Measurements from ENCODE around the gene SNAP29.
A peak's percentile ranks its signal among the peaks of the same experiment; 100 is the strongest.

DNA sequence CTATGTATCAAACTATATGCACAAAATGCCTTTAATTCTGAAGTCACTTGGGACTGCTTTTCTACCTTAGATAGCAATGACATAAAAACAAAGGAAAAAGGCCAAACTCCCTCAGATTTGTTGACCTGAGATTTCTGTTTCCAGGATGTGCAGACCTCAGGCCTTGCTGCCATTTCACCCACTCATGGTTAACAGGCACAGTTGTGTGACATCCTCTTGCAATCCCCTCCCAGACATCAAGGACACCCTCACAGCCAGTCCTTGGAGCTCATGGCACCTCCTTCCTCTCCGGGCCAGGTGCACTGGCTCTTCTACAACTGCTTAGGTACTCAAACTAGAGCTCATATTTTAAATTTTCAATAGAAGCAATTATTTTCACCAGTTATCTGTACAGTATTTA, 47.6 kb upstream of the SNAP29 start:
- TF ChIP-seq, protein P1, sequence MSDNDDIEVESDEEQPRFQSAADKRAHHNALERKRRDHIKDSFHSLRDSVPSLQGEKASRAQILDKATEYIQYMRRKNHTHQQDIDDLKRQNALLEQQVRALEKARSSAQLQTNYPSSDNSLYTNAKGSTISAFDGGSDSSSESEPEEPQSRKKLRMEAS (CRISPR knock-in tag; IDR thresholded peaks at IDR 0.05): 0 out of 2 replicates have a peak, but pooled peaks have one; percentile 27
- TF ChIP-seq CBFB (CRISPR knock-in tag; IDR thresholded peaks at IDR 0.05) (no peak), IFI16 (CRISPR knock-in tag; IDR thresholded peaks at IDR 0.05) (no peak), ZBTB7A (IDR thresholded peaks at IDR 0.05; ENCODE audit: borderline replicate concordance, control insufficient read depth, low read depth, low read length) (no peak), EZH2 (IDR thresholded peaks at IDR 0.05; ENCODE audit: borderline replicate concordance, low read depth, low read length) (no peak), NONO (IDR thresholded peaks at IDR 0.05; ENCODE audit: low read depth in 2 of 2, low read length in 1 of 2) (no peak), KDM1A (IDR thresholded peaks at IDR 0.05) (no peak), ZNF444 (CRISPR knock-in tag; IDR thresholded peaks at IDR 0.05) (no peak)
- TF ChIP-seq, protein P2, sequence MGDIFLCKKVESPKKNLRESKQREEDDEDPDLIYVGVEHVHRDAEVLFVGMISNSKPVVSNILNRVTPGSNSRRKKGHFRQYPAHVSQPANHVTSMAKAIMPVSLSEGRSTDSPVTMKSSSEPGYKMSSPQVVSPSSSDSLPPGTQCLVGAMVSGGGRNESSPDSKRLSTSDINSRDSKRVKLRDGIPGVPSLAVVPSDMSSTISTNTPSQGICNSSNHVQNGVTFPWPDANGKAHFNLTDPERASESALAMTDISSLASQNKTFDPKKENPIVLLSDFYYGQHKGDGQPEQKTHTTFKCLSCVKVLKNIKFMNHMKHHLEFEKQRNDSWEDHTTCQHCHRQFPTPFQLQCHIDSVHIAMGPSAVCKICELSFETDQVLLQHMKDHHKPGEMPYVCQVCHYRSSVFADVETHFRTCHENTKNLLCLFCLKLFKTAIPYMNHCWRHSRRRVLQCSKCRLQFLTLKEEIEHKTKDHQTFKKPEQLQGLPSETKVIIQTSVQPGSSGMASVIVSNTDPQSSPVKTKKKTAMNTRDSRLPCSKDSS (IDR thresholded peaks at IDR 0.05; ENCODE audit: low read depth, partially characterized antibody): no peak
- TF ChIP-seq, protein P3, sequence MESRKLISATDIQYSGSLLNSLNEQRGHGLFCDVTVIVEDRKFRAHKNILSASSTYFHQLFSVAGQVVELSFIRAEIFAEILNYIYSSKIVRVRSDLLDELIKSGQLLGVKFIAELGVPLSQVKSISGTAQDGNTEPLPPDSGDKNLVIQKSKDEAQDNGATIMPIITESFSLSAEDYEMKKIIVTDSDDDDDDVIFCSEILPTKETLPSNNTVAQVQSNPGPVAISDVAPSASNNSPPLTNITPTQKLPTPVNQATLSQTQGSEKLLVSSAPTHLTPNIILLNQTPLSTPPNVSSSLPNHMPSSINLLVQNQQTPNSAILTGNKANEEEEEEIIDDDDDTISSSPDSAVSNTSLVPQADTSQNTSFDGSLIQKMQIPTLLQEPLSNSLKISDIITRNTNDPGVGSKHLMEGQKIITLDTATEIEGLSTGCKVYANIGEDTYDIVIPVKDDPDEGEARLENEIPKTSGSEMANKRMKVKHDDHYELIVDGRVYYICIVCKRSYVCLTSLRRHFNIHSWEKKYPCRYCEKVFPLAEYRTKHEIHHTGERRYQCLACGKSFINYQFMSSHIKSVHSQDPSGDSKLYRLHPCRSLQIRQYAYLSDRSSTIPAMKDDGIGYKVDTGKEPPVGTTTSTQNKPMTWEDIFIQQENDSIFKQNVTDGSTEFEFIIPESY (CRISPR knock-in tag; IDR thresholded peaks at IDR 0.05): no peak
- TF ChIP-seq, protein P4, sequence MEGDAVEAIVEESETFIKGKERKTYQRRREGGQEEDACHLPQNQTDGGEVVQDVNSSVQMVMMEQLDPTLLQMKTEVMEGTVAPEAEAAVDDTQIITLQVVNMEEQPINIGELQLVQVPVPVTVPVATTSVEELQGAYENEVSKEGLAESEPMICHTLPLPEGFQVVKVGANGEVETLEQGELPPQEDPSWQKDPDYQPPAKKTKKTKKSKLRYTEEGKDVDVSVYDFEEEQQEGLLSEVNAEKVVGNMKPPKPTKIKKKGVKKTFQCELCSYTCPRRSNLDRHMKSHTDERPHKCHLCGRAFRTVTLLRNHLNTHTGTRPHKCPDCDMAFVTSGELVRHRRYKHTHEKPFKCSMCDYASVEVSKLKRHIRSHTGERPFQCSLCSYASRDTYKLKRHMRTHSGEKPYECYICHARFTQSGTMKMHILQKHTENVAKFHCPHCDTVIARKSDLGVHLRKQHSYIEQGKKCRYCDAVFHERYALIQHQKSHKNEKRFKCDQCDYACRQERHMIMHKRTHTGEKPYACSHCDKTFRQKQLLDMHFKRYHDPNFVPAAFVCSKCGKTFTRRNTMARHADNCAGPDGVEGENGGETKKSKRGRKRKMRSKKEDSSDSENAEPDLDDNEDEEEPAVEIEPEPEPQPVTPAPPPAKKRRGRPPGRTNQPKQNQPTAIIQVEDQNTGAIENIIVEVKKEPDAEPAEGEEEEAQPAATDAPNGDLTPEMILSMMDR (IDR thresholded peaks at IDR 0.05 in 2 of 3, conservative IDR thresholded peaks at IDR 0.05 in 1 of 3; ENCODE audit: insufficient read depth in 2 of 3, low read depth in 1 of 3, low read length in 3 of 3): no peak
